Activated T-cell treated with anti-CD3 and anti-CD28 coated beads for 4 hours (primary cell): ENCODE results near the gene SLC38A9.
"Not testable (repeated sequence)": the region's sequence is repeated elsewhere in the genome, so short reads cannot be mapped to it uniquely, and the experiment has no call there.

Source experiments
- DNase-seq: peaks from one replicate; pipeline ENCODE4 v3.0.0-alpha.2; 2020

SLC38A9 gene, protein sequence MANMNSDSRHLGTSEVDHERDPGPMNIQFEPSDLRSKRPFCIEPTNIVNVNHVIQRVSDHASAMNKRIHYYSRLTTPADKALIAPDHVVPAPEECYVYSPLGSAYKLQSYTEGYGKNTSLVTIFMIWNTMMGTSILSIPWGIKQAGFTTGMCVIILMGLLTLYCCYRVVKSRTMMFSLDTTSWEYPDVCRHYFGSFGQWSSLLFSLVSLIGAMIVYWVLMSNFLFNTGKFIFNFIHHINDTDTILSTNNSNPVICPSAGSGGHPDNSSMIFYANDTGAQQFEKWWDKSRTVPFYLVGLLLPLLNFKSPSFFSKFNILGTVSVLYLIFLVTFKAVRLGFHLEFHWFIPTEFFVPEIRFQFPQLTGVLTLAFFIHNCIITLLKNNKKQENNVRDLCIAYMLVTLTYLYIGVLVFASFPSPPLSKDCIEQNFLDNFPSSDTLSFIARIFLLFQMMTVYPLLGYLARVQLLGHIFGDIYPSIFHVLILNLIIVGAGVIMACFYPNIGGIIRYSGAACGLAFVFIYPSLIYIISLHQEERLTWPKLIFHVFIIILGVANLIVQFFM

GRCh38 chr5:55712023-55712859, at the start of gene SLC38A9:
SLC38A9 (minus strand) TSS chr5:55712324; CDS start chr5:55697958, 14,366 bp downstream.
- DNase-seq = peak; percentile 87

GRCh38 chr5:55761721-55762120, 49.6 kb upstream of the SLC38A9 start:
- not testable (repeated sequence) for DNase-seq

DNA sequence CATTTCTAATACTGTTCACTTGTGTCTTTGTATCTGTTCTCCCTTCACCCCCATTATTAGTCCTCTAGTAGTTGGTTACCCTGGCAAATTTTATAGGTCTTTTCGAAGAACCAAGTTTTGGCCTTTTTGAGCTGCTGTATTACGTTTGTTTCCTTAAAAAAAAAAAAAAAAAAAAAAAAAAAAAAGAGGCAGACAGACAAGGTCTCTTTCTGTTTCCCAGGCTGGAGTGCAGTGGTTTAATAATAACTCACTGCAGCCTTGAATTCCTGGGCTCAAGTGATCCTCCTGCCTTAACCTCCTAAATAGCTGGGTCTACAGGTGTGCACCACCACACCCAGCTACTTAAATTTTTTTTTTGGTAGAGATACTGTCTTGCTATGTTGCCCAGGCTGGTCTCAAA, 46.6 kb upstream of the SLC38A9 start:
- no peak for DNase-seq

DNA sequence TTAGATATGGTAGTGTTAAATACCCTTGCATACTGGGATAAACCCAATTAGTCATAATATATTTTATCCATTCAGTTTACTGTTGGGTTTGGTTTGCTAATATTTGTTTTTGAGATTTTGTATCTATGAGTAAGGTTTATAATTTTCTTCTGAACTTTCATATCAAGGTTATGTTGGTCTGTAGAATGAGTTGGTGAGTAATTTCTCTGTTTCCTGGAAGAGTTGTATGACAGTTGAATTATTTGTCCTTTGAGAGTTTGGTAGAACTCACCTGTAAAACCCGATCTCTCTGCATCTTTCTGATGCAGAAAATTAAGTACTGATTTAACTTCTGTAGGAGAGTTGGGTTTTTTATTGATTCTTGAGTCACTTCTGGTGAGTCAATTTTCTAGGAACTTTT, 46.1 kb upstream of the SLC38A9 start:
- no peak for DNase-seq

DNA sequence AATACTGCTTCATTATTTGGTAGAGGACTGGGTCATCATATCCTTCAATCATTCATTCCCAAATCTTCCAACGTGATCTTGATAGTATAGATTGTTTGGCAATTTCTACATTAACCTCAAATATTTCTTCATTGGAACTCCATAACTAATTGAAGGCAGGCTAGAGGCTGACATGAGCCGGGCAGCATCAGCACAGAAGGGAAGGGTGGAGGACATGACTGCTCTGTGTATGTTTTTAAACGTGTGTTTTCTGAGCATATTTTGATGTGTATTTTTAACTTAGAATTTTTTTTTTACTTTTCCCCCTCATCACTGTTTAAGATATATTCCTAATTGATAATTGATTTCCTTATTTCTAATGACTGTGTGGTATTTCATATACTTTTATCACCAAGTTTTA, 38.4 kb upstream of the SLC38A9 start:
- DNase-seq = no peak

GRCh38 chr5:55750063-55750462, 37.9 kb upstream of the SLC38A9 start:
- DNase-seq = no peak

DNA sequence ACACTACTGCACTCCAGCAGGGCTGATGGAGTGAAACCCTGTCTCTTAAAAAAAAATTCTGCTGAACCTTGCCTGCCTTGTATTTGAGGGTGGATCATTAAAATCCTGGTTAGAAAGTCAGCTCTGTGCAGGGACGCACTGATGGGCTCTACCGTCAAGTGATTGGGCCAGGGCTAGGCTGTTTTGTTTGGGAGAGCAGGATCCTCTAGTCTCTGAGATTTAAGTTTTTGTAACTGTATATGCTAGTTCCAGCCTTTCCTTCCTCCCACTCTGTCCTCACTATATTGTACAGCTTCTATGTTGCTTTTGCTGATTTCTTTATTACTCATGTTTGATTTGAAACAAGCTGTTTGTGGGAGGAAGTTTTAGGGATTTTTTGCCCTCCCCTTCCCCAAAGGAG, 37.3 kb upstream of the SLC38A9 start:
- no peak for DNase-seq

DNA sequence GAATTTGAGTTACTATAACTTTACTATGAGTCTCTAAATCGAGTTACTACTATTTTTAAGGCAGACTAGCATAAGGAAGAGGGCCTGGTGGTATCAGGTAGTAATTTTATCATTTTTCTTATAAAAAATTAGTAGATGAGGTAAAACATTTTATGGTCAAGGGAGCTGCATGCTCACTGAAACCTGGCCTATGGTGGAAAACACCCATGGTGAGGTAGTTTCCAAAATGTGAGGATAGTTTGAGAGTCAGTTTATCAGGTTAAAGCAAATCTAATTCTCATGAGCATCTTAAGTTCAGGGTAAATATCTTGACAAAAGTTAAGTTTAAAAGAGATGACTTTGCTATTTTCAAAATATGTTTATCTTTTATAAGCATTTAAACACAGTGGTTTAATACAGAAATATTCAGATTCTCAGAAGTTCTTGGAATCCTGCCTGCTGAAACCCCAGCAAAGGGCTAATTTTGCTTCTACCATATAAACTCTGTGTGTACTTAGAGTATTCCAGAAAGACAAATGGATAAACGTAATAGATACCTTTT, 35.7 kb upstream of the SLC38A9 start:
- DNase-seq = no peak

- DNase-seq = no peak
Measured at GRCh38 chr5:55742778-55743177, 30.7 kb upstream of the SLC38A9 start.

- no peak for DNase-seq
Measured at GRCh38 chr5:55737793-55738192, 25.7 kb upstream of the SLC38A9 start, which contains the start of gene DDX4. DDX4 (plus strand) TSS chr5:55738061; CDS start chr5:55738964, 903 bp downstream.

- DNase-seq = no peak
Measured at GRCh38 chr5:55734658-55735057, 22.5 kb upstream of the SLC38A9 start.

DNA sequence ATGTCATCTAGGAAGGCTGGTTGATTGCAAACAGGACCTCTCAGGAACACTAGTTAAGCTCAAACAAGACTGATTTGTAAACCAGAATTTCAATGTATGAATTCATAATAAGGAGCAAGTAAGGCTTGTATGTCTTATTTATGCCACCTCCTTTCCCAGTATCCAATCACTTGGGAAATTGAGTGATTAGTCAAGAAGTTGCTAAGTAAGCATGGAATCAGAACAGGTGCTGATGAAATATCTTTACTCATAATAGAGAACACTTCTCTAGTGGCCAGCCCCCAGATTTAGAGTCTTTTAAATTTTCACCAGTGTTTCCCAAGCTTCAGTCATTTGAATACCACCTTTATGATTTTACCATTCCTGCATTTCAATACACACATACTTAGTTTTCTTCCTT, 20.5 kb upstream of the SLC38A9 start:
- DNase-seq = no peak

DNA sequence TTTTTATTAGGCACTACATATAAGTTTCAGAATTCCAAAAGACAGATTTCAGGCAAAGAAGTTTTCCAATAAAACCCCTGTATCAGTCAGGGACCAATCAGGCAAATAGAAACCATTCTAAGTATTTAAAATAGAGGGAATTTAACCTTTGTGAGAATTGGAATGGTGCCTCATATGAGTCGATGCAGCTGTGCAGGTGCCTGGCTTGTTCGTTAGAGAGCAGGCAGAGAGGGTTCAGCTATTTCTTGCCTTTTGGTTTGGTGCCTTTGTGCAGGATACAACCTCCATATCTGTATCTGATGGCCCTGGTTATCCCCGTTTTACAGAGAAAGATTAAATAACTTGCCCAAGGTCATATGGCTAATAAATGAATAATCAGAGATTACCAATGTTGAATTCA, 19.7 kb upstream of the SLC38A9 start:
- DNase-seq = no peak

GRCh38 chr5:55724281-55724680, 12.2 kb upstream of the SLC38A9 start:
- no peak for DNase-seq

GRCh38 chr5:55720188-55720703, 8.1 kb upstream of the SLC38A9 start:
- no peak for DNase-seq

DNA sequence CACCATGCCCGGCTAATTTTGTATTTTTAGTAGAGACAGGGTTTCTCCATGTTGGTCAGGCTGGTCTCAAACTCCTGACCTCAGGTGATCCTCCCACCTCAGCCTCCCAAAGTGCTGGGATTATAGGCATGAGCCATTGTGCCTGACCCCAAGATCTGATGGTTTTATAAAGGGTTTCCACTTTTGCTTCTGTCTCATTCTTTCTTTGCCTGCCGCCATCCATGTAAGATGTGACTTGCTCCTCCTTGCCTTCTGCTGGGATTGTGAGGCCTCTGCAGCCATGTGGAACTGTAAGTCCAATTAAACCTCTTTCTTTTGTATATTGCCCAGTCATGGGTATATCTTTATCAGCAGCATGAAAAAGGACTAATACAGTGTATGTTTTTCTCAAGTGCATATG, 6.9 kb upstream of the SLC38A9 start:
- not testable (repeated sequence) for DNase-seq

DNA sequence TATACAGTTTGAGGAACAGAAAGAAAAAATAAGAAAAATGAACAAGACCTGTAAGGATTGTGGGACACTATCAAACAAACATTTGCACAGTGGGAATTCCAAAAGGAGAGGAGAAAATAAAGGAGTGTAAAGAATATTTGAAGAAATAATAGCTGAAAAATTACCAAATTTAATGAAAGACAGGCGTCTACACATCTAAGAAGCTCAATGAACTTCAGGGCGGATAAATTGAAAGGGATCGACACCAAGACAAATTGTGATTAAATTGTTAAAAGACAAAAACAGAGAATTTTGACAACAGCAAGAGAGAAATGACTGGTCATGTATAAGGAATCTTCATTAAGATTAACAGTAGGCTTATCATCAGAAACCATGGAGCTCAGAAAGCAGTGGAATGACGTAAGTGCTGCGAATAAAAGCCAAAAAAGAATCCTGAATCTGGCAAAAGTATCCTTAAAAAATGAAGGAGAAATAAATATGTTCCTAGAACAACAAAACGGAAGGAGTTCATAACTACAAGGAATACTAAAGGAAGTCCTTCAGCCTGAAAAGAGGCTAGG, 3.5 kb upstream of the SLC38A9 start:
- DNase-seq = no peak

DNA sequence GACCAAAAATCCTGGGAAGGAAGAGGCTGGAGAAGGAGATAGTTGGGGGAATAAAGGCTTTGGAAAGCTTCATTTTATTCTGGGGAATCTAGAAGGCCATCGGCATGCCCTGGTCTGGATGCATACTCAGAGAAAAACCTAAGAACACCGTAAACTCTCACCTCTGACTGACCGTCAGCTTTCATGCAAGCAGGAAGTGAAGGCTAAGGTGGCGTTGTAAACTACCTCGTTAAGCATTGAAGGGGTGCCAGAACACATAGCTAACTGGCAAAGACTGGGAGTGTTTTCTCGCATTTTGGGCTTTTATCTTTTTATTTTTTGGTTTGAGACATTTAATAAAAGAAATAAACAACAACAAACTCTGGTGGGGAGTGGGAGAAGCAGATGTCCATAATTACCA, 2.6 kb upstream of the SLC38A9 start:
- DNase-seq = no peak

- DNase-seq = no peak
Measured at GRCh38 chr5:55714339-55714738, 2.2 kb upstream of the SLC38A9 start.

DNA sequence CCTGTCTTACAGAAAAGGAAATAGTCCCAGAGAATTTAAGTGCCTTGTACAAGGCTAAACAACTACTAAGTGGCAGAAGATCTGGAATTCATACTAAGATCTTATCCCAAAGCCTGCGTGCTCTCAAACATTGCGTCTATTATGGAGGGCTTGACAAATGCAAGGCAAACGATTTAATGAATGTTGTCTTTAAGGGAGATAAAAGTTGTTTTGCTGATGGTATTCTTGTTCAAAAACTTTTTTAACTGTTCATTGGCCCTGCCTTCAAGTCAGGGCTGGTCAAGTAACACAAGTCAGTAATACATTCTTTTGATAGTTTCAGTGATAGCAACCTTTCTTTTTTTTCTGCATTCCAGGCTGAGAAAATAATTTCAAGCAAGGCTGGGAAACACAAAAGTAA, 1.7 kb upstream of the SLC38A9 start:
- no peak for DNase-seq

GRCh38 chr5:55711507-55712022, 559 bp downstream of the SLC38A9 start:
- no peak for DNase-seq

GRCh38 chr5:55708732-55709131, 3.4 kb downstream of the SLC38A9 start:
- no peak for DNase-seq

GRCh38 chr5:55706230-55706629, 5.9 kb downstream of the SLC38A9 start:
- DNase-seq = no peak
